Measurements from ENCODE around the gene PTTG1IP. TPM values are rescaled to one million over a fixed set of nuclear protein-coding genes. Genes with fewer than 3 reads are reported as not detected.
"Not testable (repeated sequence)": the region's sequence is repeated elsewhere in the genome, so short reads cannot be mapped to it uniquely, and the experiment has no call there.

Gene PTTG1IP
- total RNA-seq, 2 donors from 2014 or later, result 284 to 303 TPM

DNA sequence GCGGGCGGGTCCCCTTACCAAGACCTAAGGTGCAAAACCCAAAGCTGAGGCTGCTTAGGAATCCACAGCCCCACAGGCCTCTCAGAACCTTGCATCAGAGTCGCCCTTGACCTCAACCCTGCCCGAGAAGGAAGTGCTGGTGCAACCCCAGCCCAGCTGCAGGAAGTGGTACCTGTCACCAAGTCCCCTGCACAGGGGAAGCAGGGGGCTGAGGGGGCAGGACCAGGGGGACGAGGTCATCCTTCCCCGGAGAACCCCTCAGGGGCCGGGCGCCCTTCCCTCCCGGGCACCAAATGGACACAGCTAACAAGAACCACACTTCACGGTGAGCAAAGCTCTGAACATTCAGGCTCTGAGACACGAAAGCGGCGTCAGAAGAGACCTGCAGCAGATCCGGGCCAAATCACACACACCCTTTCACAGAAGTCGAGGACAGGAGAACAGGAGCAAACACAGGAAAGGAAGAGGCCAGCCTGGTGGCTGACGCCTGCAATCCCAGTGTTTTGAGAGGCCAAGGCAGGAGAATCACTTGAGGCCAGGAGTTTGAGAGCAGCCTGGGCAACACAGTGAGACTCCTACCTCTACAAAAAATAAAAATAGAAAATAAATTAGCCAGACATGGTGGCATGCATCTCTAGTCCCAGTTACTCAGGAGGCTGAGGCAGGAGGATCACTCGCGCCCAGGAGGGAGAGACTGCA, 40.8 kb upstream of the PTTG1IP start:
- no peak overlapping the region for H3K4me3 ChIP-seq
- no peaks in the 10 kb centered on the region for H3K9me3 ChIP-seq

GRCh38 chr21:44913425-44914175, 40.1 kb upstream of the PTTG1IP start:
- Histone ChIP-seq H3K4me3 (no peak overlapping the region), H3K4me1 (peaks cover 0 to 8% of the 10 kb centered on the region in 2 donors)
- TF ChIP-seq CTCF (IDR thresholded peaks at IDR 0.05), result no peak

More for the DNA sequence above, 40.8 kb upstream of the PTTG1IP start:
- DNase-seq (ENCODE audit: low spot score), result no peak
- Histone ChIP-seq H3K27ac (no peak overlapping the region), H3K27me3 (no peaks in the 10 kb centered on the region), H3K36me3 (no peaks in the 10 kb centered on the region), H3K4me1 (peaks cover 0 to 8% of the 10 kb centered on the region in 2 donors)
- no peak for TF ChIP-seq CTCF (IDR thresholded peaks at IDR 0.05)

DNA sequence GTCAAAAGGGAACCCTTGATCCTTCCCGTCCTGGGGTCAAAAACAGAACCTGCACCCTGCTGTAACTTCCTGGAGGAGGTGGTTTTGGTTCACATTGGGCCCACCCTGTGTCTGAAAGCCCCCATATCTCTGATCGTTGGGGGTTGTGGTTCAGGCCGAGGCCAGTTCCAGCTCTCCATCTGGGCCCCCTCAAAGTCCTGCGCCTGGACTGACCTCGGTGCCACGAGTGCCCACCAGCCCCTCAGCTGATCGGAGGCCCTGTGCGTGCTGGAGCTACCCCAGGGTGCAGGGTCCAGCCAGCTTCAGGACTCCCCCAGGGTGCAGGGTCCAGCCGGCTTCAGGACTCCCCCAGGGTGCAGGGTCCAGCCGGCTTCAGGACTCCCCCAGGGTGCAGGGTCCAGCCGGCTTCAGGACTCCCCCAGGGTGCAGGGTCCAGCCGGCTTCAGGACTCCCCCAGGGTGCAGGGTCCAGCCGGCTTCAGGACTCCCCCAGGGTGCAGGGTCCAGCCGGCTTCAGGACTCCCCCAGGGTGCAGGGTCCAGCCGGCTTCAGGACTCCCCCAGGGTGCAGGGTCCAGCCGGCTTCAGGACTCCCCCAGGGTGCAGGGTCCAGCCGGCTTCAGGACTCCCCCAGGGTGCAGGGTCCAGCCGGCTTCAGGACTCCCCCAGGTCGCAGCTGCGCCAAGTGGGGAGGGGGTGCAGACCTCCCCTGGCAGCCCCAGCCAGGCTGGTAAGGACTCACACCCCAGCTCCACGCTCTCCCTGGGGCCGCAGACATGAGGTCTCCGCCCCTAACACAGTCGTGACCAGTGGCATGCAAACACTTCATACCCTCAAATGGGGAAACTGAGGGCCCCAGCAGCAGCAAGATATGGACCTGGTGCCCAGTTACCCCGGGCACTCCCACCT, 39.3 kb upstream of the PTTG1IP start:
- H3K4me1 ChIP-seq; H3K27me3 ChIP-seq; DNase-seq (ENCODE audit: low spot score); H3K9me3 ChIP-seq; H3K4me3 ChIP-seq; H3K27ac ChIP-seq; H3K36me3 ChIP-seq: not testable (repeated sequence)

More at GRCh38 chr21:44913425-44914175, 40.1 kb upstream of the PTTG1IP start:
- DNase-seq (ENCODE audit: low spot score), result no peak
- Histone ChIP-seq H3K9me3 (no peaks in the 10 kb centered on the region), H3K36me3 (no peaks in the 10 kb centered on the region), H3K27ac (no peak overlapping the region), H3K27me3 (no peaks in the 10 kb centered on the region)

- DNase-seq (ENCODE audit: low spot score), result no peak
- Histone ChIP-seq H3K36me3 (no peaks in the 10 kb centered on the region), H3K4me3 (no peak overlapping the region), H3K27me3 (no peaks in the 10 kb centered on the region), H3K9me3 (no peaks in the 10 kb centered on the region), H3K4me1 (peaks cover 0 to 8% of the 10 kb centered on the region in 2 donors), H3K27ac (peak overlapping the region in 1 of 2 donors; percentile 10)
- TF ChIP-seq CTCF (IDR thresholded peaks at IDR 0.05), result no peak
Observed at GRCh38 chr21:44912158-44912473, 38.6 kb upstream of the PTTG1IP start.

GRCh38 chr21:44911384-44912157, 38.1 kb upstream of the PTTG1IP start:
- peaks cover 0 to 8% of the 10 kb centered on the region in 2 donors for H3K4me1 ChIP-seq

More at GRCh38 chr21:44911384-44912157, 38.1 kb upstream of the PTTG1IP start:
- TF ChIP-seq CTCF (IDR thresholded peaks at IDR 0.05), result peak in 1 of 2 donors; percentile 36
- no peaks in the 10 kb centered on the region for H3K9me3 ChIP-seq
- H3K27me3 ChIP-seq, result no peaks in the 10 kb centered on the region
- no peak overlapping the region for H3K4me3 ChIP-seq
- H3K27ac ChIP-seq, result peak overlapping the region in 1 of 2 donors; percentile 10
- H3K36me3 ChIP-seq, result no peaks in the 10 kb centered on the region
- peak; percentile 70 for DNase-seq (ENCODE audit: low spot score)
